ENCODE data around the gene ZSCAN22.

Gene ZSCAN22

GRCh38 chr19:58304255-58304654, 22.5 kb upstream of the ZSCAN22 start:
- Histone ChIP-seq H4K8ac (ENCODE audit: low read depth, low read length) (no peak overlapping the region), H3K36me3 (ENCODE audit: control insufficient read depth, insufficient read depth, low read length) (peaks cover 4% of the 10 kb centered on the region), H2BK5ac (ENCODE audit: low read length) (no peak overlapping the region), H2BK120ac (ENCODE audit: low read depth, low read length) (no peak overlapping the region), H4K5ac (ENCODE audit: low read length) (no peak overlapping the region), H2AK5ac (ENCODE audit: low read length) (no peak overlapping the region), H3K27me3 (ENCODE audit: insufficient read depth, low read length, poor library complexity) (no peaks in the 10 kb centered on the region), H3K4ac (ENCODE audit: low read depth, low read length) (no peak overlapping the region), H3K9ac (ENCODE audit: low read length) (no peak overlapping the region), H3K4me2 (ENCODE audit: low read length) (no peak overlapping the region), H3K56ac (ENCODE audit: low read length) (no peak overlapping the region), H3K27ac (ENCODE audit: low read depth, low read length) (no peak overlapping the region), H3K4me1 (ENCODE audit: control insufficient read depth, low read depth, low read length) (peaks cover 3% of the 10 kb centered on the region), H3K79me2 (ENCODE audit: control insufficient read depth, insufficient read depth, low read length) (peaks cover 4% of the 10 kb centered on the region), H3K18ac (ENCODE audit: low read length) (no peak overlapping the region), H2BK15ac (replicated peaks; ENCODE audit: low read depth) (no peak overlapping the region), H3K79me1 (ENCODE audit: low read length) (peaks cover 19% of the 10 kb centered on the region), H3K23ac (ENCODE audit: low read length) (no peak overlapping the region), H3K4me3 (ENCODE audit: low read length) (no peak overlapping the region)
- WGBS (ENCODE audit: extremely low coverage, insufficient coverage, low lambda C conversion rate), result no CpG with 5 or more reads among the region's 7 CpGs
- no peak for DNase-seq

GRCh38 chr19:58304748-58305064, 22.1 kb upstream of the ZSCAN22 start:
- Histone ChIP-seq H3K4me2 (ENCODE audit: low read length) (peak overlapping the region; percentile 56), H3K79me1 (ENCODE audit: low read length) (peaks cover 19% of the 10 kb centered on the region), H3K56ac (ENCODE audit: low read length) (peak overlapping the region; percentile 72), H3K27me3 (ENCODE audit: insufficient read depth, low read length, poor library complexity) (no peaks in the 10 kb centered on the region), H2BK5ac (ENCODE audit: low read length) (no peak overlapping the region), H2BK15ac (replicated peaks; ENCODE audit: low read depth) (no peak overlapping the region), H3K79me2 (ENCODE audit: control insufficient read depth, insufficient read depth, low read length) (peaks cover 4% of the 10 kb centered on the region), H2BK120ac (ENCODE audit: low read depth, low read length) (no peak overlapping the region), H3K4me3 (ENCODE audit: low read length) (no peak overlapping the region), H3K18ac (ENCODE audit: low read length) (no peak overlapping the region), H3K27ac (ENCODE audit: low read depth, low read length) (no peak overlapping the region), H4K5ac (ENCODE audit: low read length) (no peak overlapping the region), H3K9ac (ENCODE audit: low read length) (peak overlapping the region; percentile 23), H3K36me3 (ENCODE audit: control insufficient read depth, insufficient read depth, low read length) (peaks cover 4% of the 10 kb centered on the region), H3K4me1 (ENCODE audit: control insufficient read depth, low read depth, low read length) (peaks cover 3% of the 10 kb centered on the region), H3K4ac (ENCODE audit: low read depth, low read length) (no peak overlapping the region), H2AK5ac (ENCODE audit: low read length) (no peak overlapping the region), H4K8ac (ENCODE audit: low read depth, low read length) (no peak overlapping the region), H3K23ac (ENCODE audit: low read length) (no peak overlapping the region)
- no peak for DNase-seq
- WGBS (ENCODE audit: extremely low coverage, insufficient coverage, low lambda C conversion rate), result no CpG with 5 or more reads among the region's 7 CpGs

GRCh38 chr19:58305065-58305931, 21.5 kb upstream of the ZSCAN22 start, which contains the start of gene ERVK3-1:
Gene ERVK3-1, plus strand, starts transcription at chr19:58305377. Its CDS starts 6,792 bp downstream, at chr19:58312169.
- H2BK5ac ChIP-seq (ENCODE audit: low read length), result no peak within 1 kb of the TSS
- no peak within 1 kb of the TSS for H2BK120ac ChIP-seq (ENCODE audit: low read depth, low read length)
- H3K4ac ChIP-seq (ENCODE audit: low read depth, low read length), result no peak within 1 kb of the TSS
- no peak within 1 kb of the TSS for H2BK15ac ChIP-seq (replicated peaks; ENCODE audit: low read depth)
- no peak within 1 kb of the TSS for H4K8ac ChIP-seq (ENCODE audit: low read depth, low read length)
- H3K36me3 ChIP-seq (ENCODE audit: control insufficient read depth, insufficient read depth, low read length), result peaks cover 2% of the 10 kb centered on the region
- no peak within 1 kb of the TSS for H3K27ac ChIP-seq (ENCODE audit: low read depth, low read length)
- WGBS (ENCODE audit: extremely low coverage, insufficient coverage, low lambda C conversion rate), result no CpG with 5 or more reads among the region's 55 CpGs
- H3K4me3 ChIP-seq (ENCODE audit: low read length), result peak within 1 kb of the TSS; percentile 65
- peaks cover 17% of the 10 kb centered on the region for H3K79me1 ChIP-seq (ENCODE audit: low read length)
- H4K5ac ChIP-seq (ENCODE audit: low read length), result no peak within 1 kb of the TSS
- peaks cover 4% of the 10 kb centered on the region for H3K79me2 ChIP-seq (ENCODE audit: control insufficient read depth, insufficient read depth, low read length)
- no peak within 1 kb of the TSS for H3K18ac ChIP-seq (ENCODE audit: low read length)
- DNase-seq, result peak; percentile 98
- peak within 1 kb of the TSS; percentile 78 for H3K9ac ChIP-seq (ENCODE audit: low read length)
- H3K4me2 ChIP-seq (ENCODE audit: low read length), result peak within 1 kb of the TSS; percentile 56
- peaks cover 3% of the 10 kb centered on the region for H3K4me1 ChIP-seq (ENCODE audit: control insufficient read depth, low read depth, low read length)
- peak within 1 kb of the TSS; percentile 95 for H3K56ac ChIP-seq (ENCODE audit: low read length)
- H3K27me3 ChIP-seq (ENCODE audit: insufficient read depth, low read length, poor library complexity), result no peaks in the 10 kb centered on the region
- no peak within 1 kb of the TSS for H2AK5ac ChIP-seq (ENCODE audit: low read length)
- H3K23ac ChIP-seq (ENCODE audit: low read length), result no peak within 1 kb of the TSS

- Histone ChIP-seq H3K4ac (ENCODE audit: low read depth, low read length) (no peak overlapping the region), H2AK5ac (ENCODE audit: low read length) (no peak overlapping the region), H4K5ac (ENCODE audit: low read length) (no peak overlapping the region), H3K56ac (ENCODE audit: low read length) (peak overlapping the region; percentile 95), H3K23ac (ENCODE audit: low read length) (no peak overlapping the region), H2BK120ac (ENCODE audit: low read depth, low read length) (no peak overlapping the region), H3K4me2 (ENCODE audit: low read length) (peak overlapping the region; percentile 47), H4K8ac (ENCODE audit: low read depth, low read length) (no peak overlapping the region), H3K18ac (ENCODE audit: low read length) (no peak overlapping the region), H3K4me1 (ENCODE audit: control insufficient read depth, low read depth, low read length) (peaks cover 3% of the 10 kb centered on the region), H3K9ac (ENCODE audit: low read length) (peak overlapping the region; percentile 78), H3K79me1 (ENCODE audit: low read length) (peaks cover 13% of the 10 kb centered on the region), H3K27ac (ENCODE audit: low read depth, low read length) (no peak overlapping the region), H3K4me3 (ENCODE audit: low read length) (peak overlapping the region; percentile 65), H3K27me3 (ENCODE audit: insufficient read depth, low read length, poor library complexity) (no peaks in the 10 kb centered on the region), H2BK15ac (replicated peaks; ENCODE audit: low read depth) (no peak overlapping the region), H2BK5ac (ENCODE audit: low read length) (no peak overlapping the region), H3K36me3 (ENCODE audit: control insufficient read depth, insufficient read depth, low read length) (peaks cover 2% of the 10 kb centered on the region), H3K79me2 (ENCODE audit: control insufficient read depth, insufficient read depth, low read length) (peaks cover 4% of the 10 kb centered on the region)
- no CpG with 5 or more reads among the region's 12 CpGs for whole genome bisulfite sequencing (ENCODE audit: extremely low coverage, insufficient coverage, low lambda C conversion rate)
- no peak for DNase-seq
Observed at GRCh38 chr19:58305932-58306323, 20.9 kb upstream of the ZSCAN22 start.

- Histone ChIP-seq H3K27me3 (ENCODE audit: insufficient read depth, low read length, poor library complexity) (no peaks in the 10 kb centered on the region), H3K4me2 (ENCODE audit: low read length) (no peak overlapping the region)
Observed at GRCh38 chr19:58307736-58308135, 19.1 kb upstream of the ZSCAN22 start.

More at GRCh38 chr19:58307736-58308135, 19.1 kb upstream of the ZSCAN22 start:
- no peak overlapping the region for H3K4ac ChIP-seq (ENCODE audit: low read depth, low read length)
- H3K79me1 ChIP-seq (ENCODE audit: low read length), result peaks cover 10% of the 10 kb centered on the region
- no peak overlapping the region for H2BK5ac ChIP-seq (ENCODE audit: low read length)
- no peak overlapping the region for H2BK15ac ChIP-seq (replicated peaks; ENCODE audit: low read depth)
- DNase-seq, result no peak
- WGBS (ENCODE audit: extremely low coverage, insufficient coverage, low lambda C conversion rate), result no CpG with 5 or more reads among the region's 4 CpGs
- H2BK120ac ChIP-seq (ENCODE audit: low read depth, low read length), result no peak overlapping the region
- peaks cover 4% of the 10 kb centered on the region for H3K79me2 ChIP-seq (ENCODE audit: control insufficient read depth, insufficient read depth, low read length)
- no peak overlapping the region for H3K9ac ChIP-seq (ENCODE audit: low read length)
- peaks cover 5% of the 10 kb centered on the region for H3K36me3 ChIP-seq (ENCODE audit: control insufficient read depth, insufficient read depth, low read length)
- no peak overlapping the region for H4K8ac ChIP-seq (ENCODE audit: low read depth, low read length)
- H3K56ac ChIP-seq (ENCODE audit: low read length), result no peak overlapping the region
- H3K23ac ChIP-seq (ENCODE audit: low read length), result no peak overlapping the region
- no peak overlapping the region for H2AK5ac ChIP-seq (ENCODE audit: low read length)
- no peak overlapping the region for H3K27ac ChIP-seq (ENCODE audit: low read depth, low read length)
- peaks cover 3% of the 10 kb centered on the region for H3K4me1 ChIP-seq (ENCODE audit: control insufficient read depth, low read depth, low read length)
- no peak overlapping the region for H3K4me3 ChIP-seq (ENCODE audit: low read length)
- no peak overlapping the region for H4K5ac ChIP-seq (ENCODE audit: low read length)
- no peak overlapping the region for H3K18ac ChIP-seq (ENCODE audit: low read length)

Data from mesendoderm (in vitro differentiated cells).